ENCODE results near the gene ACKR3.

Gene ACKR3

DNA sequence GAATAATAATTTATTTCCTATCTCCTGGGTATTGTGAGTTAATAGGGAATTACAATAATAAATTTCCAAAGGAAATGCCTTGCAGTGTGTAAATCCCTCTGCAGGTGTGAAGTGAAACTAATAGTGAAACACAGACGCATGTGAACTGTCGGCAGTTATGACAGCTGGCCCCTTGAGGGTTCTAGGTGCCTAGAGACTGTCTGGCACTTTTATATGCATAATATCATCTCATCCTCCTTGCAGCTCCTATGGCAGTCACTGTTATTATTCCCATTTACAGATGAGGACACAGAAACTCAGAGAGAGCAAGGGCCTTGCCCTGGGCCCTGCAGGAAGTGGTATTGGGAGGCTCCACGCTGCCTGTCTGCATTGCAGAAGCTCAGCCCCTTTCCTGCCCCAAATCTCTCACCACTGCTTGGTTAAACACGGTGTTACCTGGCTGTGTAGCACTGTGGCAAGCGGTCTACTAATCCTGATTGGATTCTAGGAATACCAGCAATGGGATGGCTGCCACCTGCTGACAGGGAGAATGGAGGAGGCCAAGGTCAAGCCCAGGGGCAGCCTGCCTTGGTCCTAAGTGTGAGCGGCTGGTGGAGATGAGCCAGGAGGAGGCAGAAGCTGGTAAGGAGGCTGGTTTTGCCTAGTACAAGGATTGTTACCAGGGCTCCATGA, 32.8 kb upstream of the ACKR3 start:
- Histone ChIP-seq H3F3A (ENCODE audit: low read depth) (no peaks in the 10 kb centered on the region), H3K9me2 (replicated peaks; ENCODE audit: low read depth, low read length) (no peaks in the 10 kb centered on the region), H3K9me3 (ENCODE audit: insufficient read depth, low read depth, low read length) (peaks cover 5% of the 10 kb centered on the region; the same call in 1 of the 2 replicates), H3K4me3 (ENCODE audit: low read length, poor library complexity, severe bottlenecking) (peak overlapping the region; percentile 76), H3K27me3 (ENCODE audit: insufficient read depth, low read length, poor library complexity, severe bottlenecking) (no peaks in the 10 kb centered on the region), H2AFZ (ENCODE audit: low read length) (no peak overlapping the region), H3K4me1 (ENCODE audit: insufficient read depth, low read length, poor library complexity, severe bottlenecking) (peaks cover 45% of the 10 kb centered on the region), H3K4me2 (ENCODE audit: low read depth, low read length, poor library complexity, severe bottlenecking) (peak overlapping the region; percentile 89), H3K36me3 (ENCODE audit: insufficient read depth, low read length) (no peaks in the 10 kb centered on the region), H4K20me1 (ENCODE audit: insufficient read depth, low read length, poor library complexity, severe bottlenecking) (no peaks in the 10 kb centered on the region), H3K9ac (ENCODE audit: low read depth, low read length, poor library complexity, severe bottlenecking) (peak overlapping the region; percentile 82), H3K79me2 (ENCODE audit: insufficient read depth, low read length) (peaks cover 48% of the 10 kb centered on the region)
- TF ChIP-seq, protein P1, sequence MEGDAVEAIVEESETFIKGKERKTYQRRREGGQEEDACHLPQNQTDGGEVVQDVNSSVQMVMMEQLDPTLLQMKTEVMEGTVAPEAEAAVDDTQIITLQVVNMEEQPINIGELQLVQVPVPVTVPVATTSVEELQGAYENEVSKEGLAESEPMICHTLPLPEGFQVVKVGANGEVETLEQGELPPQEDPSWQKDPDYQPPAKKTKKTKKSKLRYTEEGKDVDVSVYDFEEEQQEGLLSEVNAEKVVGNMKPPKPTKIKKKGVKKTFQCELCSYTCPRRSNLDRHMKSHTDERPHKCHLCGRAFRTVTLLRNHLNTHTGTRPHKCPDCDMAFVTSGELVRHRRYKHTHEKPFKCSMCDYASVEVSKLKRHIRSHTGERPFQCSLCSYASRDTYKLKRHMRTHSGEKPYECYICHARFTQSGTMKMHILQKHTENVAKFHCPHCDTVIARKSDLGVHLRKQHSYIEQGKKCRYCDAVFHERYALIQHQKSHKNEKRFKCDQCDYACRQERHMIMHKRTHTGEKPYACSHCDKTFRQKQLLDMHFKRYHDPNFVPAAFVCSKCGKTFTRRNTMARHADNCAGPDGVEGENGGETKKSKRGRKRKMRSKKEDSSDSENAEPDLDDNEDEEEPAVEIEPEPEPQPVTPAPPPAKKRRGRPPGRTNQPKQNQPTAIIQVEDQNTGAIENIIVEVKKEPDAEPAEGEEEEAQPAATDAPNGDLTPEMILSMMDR (conservative IDR thresholded peaks at IDR 0.05; ENCODE audit: low read length), result no peak
- TF ChIP-seq EZH2phosphoT487 (IDR thresholded peaks at IDR 0.05; ENCODE audit: borderline replicate concordance), result no peak

DNA sequence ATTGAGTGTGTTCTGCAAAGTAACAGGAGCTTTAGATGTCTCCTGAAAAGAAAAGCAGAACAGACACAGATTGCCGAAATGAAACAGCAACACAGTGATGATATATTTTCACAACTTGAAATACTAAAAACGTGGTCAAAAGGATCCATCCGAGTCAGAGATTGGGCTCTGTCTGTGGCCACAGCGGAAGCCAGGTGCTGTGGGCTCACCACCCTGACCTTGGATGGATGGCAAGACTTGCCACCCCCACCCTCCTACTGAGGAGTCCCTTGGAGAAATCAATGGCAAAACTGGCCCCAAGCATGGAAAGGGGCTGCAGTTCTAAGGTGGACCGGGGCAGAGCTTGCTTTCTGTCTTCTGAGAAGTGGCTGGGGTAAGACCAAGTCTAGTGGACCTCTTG, 31.4 kb upstream of the ACKR3 start:
- peaks cover 61% of the 10 kb centered on the region for H3K79me2 ChIP-seq (ENCODE audit: insufficient read depth, low read length)

DNA sequence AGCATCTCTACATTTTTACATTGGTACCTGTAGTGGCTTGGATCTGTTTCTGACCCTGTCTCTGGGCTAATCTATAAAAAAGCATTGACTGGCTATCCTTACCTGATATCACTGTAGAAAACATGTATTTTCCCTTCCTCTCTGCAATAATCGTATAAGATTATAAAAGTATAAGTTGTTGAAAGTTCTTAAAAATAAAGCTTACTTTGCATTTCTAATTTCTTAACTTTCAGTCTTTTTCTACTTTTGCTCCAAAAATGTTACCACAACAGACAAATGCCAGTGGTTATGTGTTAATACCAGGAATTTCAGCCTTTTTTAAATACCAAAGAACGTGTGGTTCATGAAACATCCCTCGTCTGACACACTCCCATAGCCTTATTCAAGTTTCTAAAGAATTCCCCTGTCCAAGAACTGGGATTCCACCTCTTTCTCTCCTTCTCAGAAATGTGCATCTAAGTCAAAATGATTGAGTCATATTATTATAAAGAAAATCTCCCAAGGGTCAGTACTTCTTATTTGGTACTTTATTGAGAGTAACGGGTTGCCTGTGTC, 28.5 kb upstream of the ACKR3 start:
- TF ChIP-seq, protein P1 (conservative IDR thresholded peaks at IDR 0.05; ENCODE audit: low read length), result no peak
- TF ChIP-seq EZH2phosphoT487 (IDR thresholded peaks at IDR 0.05; ENCODE audit: borderline replicate concordance), result no peak
- H4K20me1 ChIP-seq (ENCODE audit: insufficient read depth, low read length, poor library complexity, severe bottlenecking), result no peaks in the 10 kb centered on the region
- no peaks in the 10 kb centered on the region for H3K9me2 ChIP-seq (replicated peaks; ENCODE audit: low read depth, low read length)
- peak overlapping the region; percentile 89 for H3K4me2 ChIP-seq (ENCODE audit: low read depth, low read length, poor library complexity, severe bottlenecking)
- H3K79me2 ChIP-seq (ENCODE audit: insufficient read depth, low read length), result peaks cover 77% of the 10 kb centered on the region
- H3K27me3 ChIP-seq (ENCODE audit: insufficient read depth, low read length, poor library complexity, severe bottlenecking), result no peaks in the 10 kb centered on the region
- no peak overlapping the region for H2AFZ ChIP-seq (ENCODE audit: low read length)
- H3F3A ChIP-seq (ENCODE audit: low read depth), result peaks cover 8% of the 10 kb centered on the region
- no peak overlapping the region for H3K9ac ChIP-seq (ENCODE audit: low read depth, low read length, poor library complexity, severe bottlenecking)
- H3K9me3 ChIP-seq (ENCODE audit: insufficient read depth, low read depth, low read length), result peaks cover 5% of the 10 kb centered on the region; the same call in 1 of the 2 replicates
- peaks cover 77% of the 10 kb centered on the region for H3K4me1 ChIP-seq (ENCODE audit: insufficient read depth, low read length, poor library complexity, severe bottlenecking)
- H3K36me3 ChIP-seq (ENCODE audit: insufficient read depth, low read length), result no peaks in the 10 kb centered on the region
- H3K4me3 ChIP-seq (ENCODE audit: low read length, poor library complexity, severe bottlenecking), result peak overlapping the region; percentile 76

More for the DNA sequence above, 31.4 kb upstream of the ACKR3 start:
- peak overlapping the region; percentile 76 for H3K4me3 ChIP-seq (ENCODE audit: low read length, poor library complexity, severe bottlenecking)
- peak overlapping the region; percentile 89 for H3K4me2 ChIP-seq (ENCODE audit: low read depth, low read length, poor library complexity, severe bottlenecking)
- no peak for TF ChIP-seq EZH2phosphoT487 (IDR thresholded peaks at IDR 0.05; ENCODE audit: borderline replicate concordance)
- TF ChIP-seq, protein P1 (conservative IDR thresholded peaks at IDR 0.05; ENCODE audit: low read length), result no peak
- H2AFZ ChIP-seq (ENCODE audit: low read length), result 0 out of 2 replicates have a peak overlapping the region, but pooled peaks have one; percentile 5
- H3F3A ChIP-seq (ENCODE audit: low read depth), result no peaks in the 10 kb centered on the region
- H3K4me1 ChIP-seq (ENCODE audit: insufficient read depth, low read length, poor library complexity, severe bottlenecking), result peaks cover 57% of the 10 kb centered on the region
- no peaks in the 10 kb centered on the region for H3K9me2 ChIP-seq (replicated peaks; ENCODE audit: low read depth, low read length)
- no peaks in the 10 kb centered on the region for H3K36me3 ChIP-seq (ENCODE audit: insufficient read depth, low read length)
- no peaks in the 10 kb centered on the region for H3K27me3 ChIP-seq (ENCODE audit: insufficient read depth, low read length, poor library complexity, severe bottlenecking)
- peaks cover 5% of the 10 kb centered on the region; the same call in 1 of the 2 replicates for H3K9me3 ChIP-seq (ENCODE audit: insufficient read depth, low read depth, low read length)
- H3K9ac ChIP-seq (ENCODE audit: low read depth, low read length, poor library complexity, severe bottlenecking), result peak overlapping the region; percentile 82
- H4K20me1 ChIP-seq (ENCODE audit: insufficient read depth, low read length, poor library complexity, severe bottlenecking), result no peaks in the 10 kb centered on the region
